Kidney (tissue), 22 donors: Measurements from ENCODE around the gene BTBD9. TPM values are rescaled to one million over a fixed set of nuclear protein-coding genes. Genes with fewer than 3 reads are reported as not detected.

Experiments
- DNase-seq, 5 donors: peaks; one replicate each; pipeline ENCODE4 v3.0.0-alpha.2; 2013 to 2020
- FAIRE-seq: peaks from 2 replicates; lab custom pipeline; 2012; peaks lifted over from hg19 to GRCh38; lab: Jason Lieb, UNC
- H3K27ac ChIP-seq, 2 donors: one replicate each; pipeline ENCODE4 v1.7.0; 2013; ENCODE audit warnings: low read depth in 2 of 2, low read length in 2 of 2, inconsistent platforms in 1 of 2
- H3K27me3 ChIP-seq: one replicate; pipeline ENCODE4 v1.7.1; 2013; ENCODE audit warnings: low read length, inconsistent platforms; ENCODE audit not compliant: control insufficient read depth, insufficient read depth
- H3K36me3 ChIP-seq, 3 donors: one replicate each; pipeline versions ENCODE4 v1.7.0 to v1.7.1; 2013; ENCODE audit warnings: low read length in 3 of 3, control low read depth in 1 of 3, inconsistent platforms in 1 of 3; ENCODE audit not compliant: insufficient read depth in 3 of 3, control insufficient read depth in 2 of 3
- H3K4me1 ChIP-seq, 3 donors: one replicate each; pipeline versions ENCODE4 v1.7.0 to v1.7.1; 2013; ENCODE audit warnings: low read length in 3 of 3, inconsistent platforms in 1 of 3, low read depth in 1 of 3; ENCODE audit not compliant: control insufficient read depth in 2 of 3, insufficient read depth in 2 of 3
- H3K4me3 ChIP-seq, 3 donors: one replicate each; pipeline versions ENCODE4 v1.7.0 to v1.8.1; 2013; ENCODE audit warnings: low read length in 3 of 3, control low read depth in 1 of 3, inconsistent platforms in 1 of 3
- H3K9ac ChIP-seq, 3 donors: one replicate each; pipeline versions ENCODE4 v1.7.0 to v1.7.1; 2013; ENCODE audit warnings: low read length in 3 of 3, control low read depth in 1 of 3, inconsistent platforms in 1 of 3
- H3K9me3 ChIP-seq, 3 donors: one replicate each; pipeline versions ENCODE4 v1.7.0 to v1.7.1; 2013; ENCODE audit warnings: low read length in 3 of 3, control low read depth in 1 of 3, inconsistent platforms in 1 of 3; ENCODE audit not compliant: control insufficient read depth in 2 of 3, insufficient read depth in 1 of 3
- CTCF ChIP-seq: IDR thresholded peaks from 3 replicates; pipeline ENCODE4 v1.5.1; 2012; ENCODE audit warnings: mild to moderate bottlenecking, moderate library complexity, borderline replicate concordance; ENCODE audit not compliant: insufficient read depth; ENCODE audit errors: extremely low read depth
- intact Hi-C: fragments of 100-400 bp; cut with DNase I; formaldehyde crosslinking; loops from one replicate; pipeline ENCODE4 v1.11.1; 2022
- long read RNA-seq, 10 donors: library from polyadenylated mRNA in 1 of 10; unstranded in 1 of 10; transcript quantifications; one replicate each; pipeline ENCODE4 v2.0.0 and lab custom pipeline, GENCODE V29; 2021 to 2026
- polyA plus RNA-seq: library from polyadenylated mRNA; stranded (reverse); fragments of 350-450 nt; fragmentation: Illumina TruSeq; extraction: RNeasy Lipid Tissue Mini Kit (QIAGEN cat#74804); gene quantifications from one replicate; pipeline ENCODE4 v1.2.3, GENCODE V29; 2014; ENCODE audit warnings: low read depth, low replicate concordance; ENCODE audit not compliant: insufficient read depth
- total RNA-seq: library from RNA; stranded (reverse); fragmentation: NEBNext Ultra II Directional; extraction: Animal tissue kit (Norgen Biotek cat#: 25700); gene quantifications from one replicate; pipeline ENCODE4 v1.2.1, GENCODE V29; 2021
- donor health status: control.
- donor health status: control.
- donor health status: control.
- donor health status: control.
- donor health status: control.
- donor health status: DM: yes; HTN: yes; CAD: no.
- donor health status: Normal renal cell carcinoma (clear cell type).

BTBD9 gene
- total RNA-seq, result 29.9 TPM
- polyA plus RNA-seq, result 4.2 TPM
- long read RNA-seq, donor 1, result 0 reads
- long read RNA-seq, donor 2, result 0 reads
- long read RNA-seq, donor 3, result 0 reads
- long read RNA-seq, donor 4, partial matches to known transcripts, result 0 of 1 reads
- long read RNA-seq, donor 4, other reads (novel, unspliced or antisense), result 0 of 1 reads
- long read RNA-seq, donor 5, result 0 reads
- long read RNA-seq, donor 6, result 0 reads
- long read RNA-seq, donor 7, partial matches to known transcripts, result 2 of 17 reads
- long read RNA-seq, donor 7, other reads (novel, unspliced or antisense), result 15 of 17 reads
- long read RNA-seq, donor 8, result 0 reads
- long read RNA-seq, donor 9, result 0 reads
- long read RNA-seq, donor 10, result 0 reads

DNA sequence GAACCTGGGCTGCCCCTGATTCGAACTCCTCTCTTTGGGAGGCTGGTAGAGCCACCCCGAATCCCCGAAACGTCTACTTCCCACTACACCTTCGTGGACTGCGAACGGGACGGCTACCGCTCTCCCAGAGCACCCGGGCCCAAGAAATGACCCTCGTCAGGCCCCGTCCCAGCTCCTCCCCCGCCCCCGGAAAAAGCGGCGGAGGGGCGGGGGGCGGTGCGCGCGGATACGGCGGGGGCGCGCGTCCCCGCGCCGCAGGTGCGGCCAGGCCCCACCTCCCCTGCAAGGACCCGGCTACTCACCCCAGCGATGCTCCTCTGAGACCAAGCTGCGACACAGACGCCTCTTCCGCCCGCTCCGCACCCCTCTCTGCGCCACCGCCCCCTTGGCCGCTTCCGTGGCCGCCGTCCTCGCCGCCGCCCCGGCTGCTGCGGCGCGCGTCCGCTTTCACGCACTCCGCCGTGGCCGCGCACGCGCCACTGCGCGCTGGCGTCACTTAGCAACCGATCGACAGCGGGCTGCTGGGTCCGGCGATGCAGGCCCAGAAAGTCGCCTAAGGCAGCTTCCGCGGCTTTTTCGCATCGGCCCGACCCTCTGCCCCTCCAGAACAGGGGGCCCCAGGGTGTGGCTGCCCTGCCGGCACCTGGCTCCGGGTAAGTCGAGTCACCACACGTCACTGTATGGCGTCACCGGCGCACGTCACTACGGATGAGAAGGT, at the start of gene BTBD9:
Gene BTBD9 (minus strand): TSS at position 432 of the 718 bp plus-strand sequence.
- H3K27ac ChIP-seq, result peak within 1 kb of the TSS; percentile 72 to 95
- H3K27me3 ChIP-seq, result no peaks in the 10 kb centered on the region
- H3K9me3 ChIP-seq, result no peaks in the 10 kb centered on the region
- peaks cover 4 to 10% (median 7%) of the 10 kb centered on the region in 3 donors for H3K4me1 ChIP-seq
- peak within 1 kb of the TSS; percentile 85 to 96 (median 89) for H3K9ac ChIP-seq
- FAIRE-seq (no peak), DNase-seq (peak; percentile 88 to 95 (median 93))
- no peaks in the 10 kb centered on the region for H3K36me3 ChIP-seq
- no peak for TF ChIP-seq CTCF
- intact Hi-C loops, result no loop called here
- H3K4me3 ChIP-seq, result peak within 1 kb of the TSS; percentile 91 to 98 (median 96)

DNA sequence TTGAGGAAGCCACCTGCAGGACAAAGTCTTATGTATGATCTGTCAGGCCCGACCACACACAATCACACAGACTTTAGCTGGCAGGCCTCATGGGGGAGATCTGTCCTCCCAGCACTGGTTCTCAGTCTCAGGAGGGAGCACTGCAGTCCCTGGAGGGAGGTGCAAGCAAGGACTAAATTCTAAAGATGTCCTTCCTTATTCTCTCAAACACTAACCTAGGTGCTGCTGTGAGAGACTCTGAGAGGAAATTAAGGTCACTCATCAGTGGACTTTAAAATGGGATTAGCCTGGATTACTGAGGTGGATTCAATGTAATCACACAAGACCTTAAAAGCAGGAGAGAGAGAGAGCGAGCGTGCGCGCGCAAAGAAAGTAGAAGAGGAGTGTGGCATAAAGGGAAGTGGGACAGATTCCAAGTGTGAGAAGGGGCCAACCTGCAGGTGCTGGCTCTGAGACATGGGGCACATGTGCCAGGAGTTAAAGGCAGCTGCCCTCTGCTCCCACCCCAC, 48.9 kb upstream of the BTBD9 start:
- Histone ChIP-seq H3K36me3 (peaks cover 0 to 3% (median 2%) of the 10 kb centered on the region in 3 donors), H3K27ac (no peak overlapping the region), H3K27me3 (no peaks in the 10 kb centered on the region), H3K4me1 (no peaks in the 10 kb centered on the region), H3K4me3 (no peak overlapping the region), H3K9ac (no peak overlapping the region), H3K9me3 (no peaks in the 10 kb centered on the region)
- TF ChIP-seq CTCF, result no peak
- DNase-seq, result no peak
- FAIRE-seq, result no peak
- intact Hi-C loops, result no loop called here

DNA sequence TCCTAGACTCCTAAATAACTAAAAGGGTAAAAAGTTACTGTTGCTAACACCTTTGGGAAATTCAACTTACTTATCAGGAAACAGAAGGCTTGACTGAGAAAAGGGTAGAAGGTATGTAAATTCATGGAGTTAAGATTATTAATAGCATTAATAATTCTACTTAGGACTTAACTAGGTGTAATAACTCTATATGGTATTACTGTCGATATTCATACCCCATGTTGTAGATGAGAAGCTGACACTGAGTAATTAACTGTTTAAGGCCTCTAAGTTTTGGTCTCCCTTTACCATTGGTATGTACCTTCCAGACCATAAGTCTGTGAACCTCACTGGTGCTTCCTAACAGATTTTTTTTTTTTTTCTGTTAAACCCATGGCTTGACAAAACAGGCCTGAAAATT, 47.8 kb upstream of the BTBD9 start:
- Histone ChIP-seq H3K9ac (no peak overlapping the region), H3K4me3 (no peak overlapping the region), H3K36me3 (peaks cover 0 to 3% (median 2%) of the 10 kb centered on the region in 3 donors), H3K9me3 (no peaks in the 10 kb centered on the region), H3K27ac (no peak overlapping the region), H3K4me1 (no peaks in the 10 kb centered on the region), H3K27me3 (no peaks in the 10 kb centered on the region)
- FAIRE-seq, result no peak
- intact Hi-C loops, result no loop called here
- TF ChIP-seq CTCF, result no peak
- DNase-seq, result no peak
